NCI-H1105 treated with DMSO at 0.1 percent for 48 hours (cell line): ENCODE measurements around the gene USP24.
"Not testable (repeated sequence)": the region's sequence is repeated elsewhere in the genome, so short reads cannot be mapped to it uniquely, and the experiment has no call there.

Source experiments
- DNase-seq: peaks from one replicate; lab custom pipeline; 2025; lab: John Stamatoyannopoulos, UW

Gene USP24

DNA sequence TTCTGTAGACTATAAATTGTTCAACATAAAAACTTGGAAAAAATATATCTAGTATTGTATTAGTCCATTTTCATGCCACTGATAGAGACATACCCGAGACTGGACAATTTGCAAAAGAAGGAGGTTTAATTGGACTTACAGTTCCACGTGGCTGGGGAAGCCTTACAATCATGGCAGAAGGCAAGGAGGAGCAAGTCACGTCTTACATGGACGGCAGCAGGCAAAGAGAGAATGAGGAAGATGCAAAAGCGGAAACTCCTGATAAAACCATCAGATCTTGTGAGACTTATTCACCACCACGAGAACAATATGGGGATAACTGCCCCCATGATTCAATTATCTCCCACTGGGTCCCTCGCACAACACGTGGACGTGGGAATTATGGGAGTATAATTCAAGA is 15.4 kb downstream of the USP24 start:
- DNase-seq = not testable (repeated sequence)

GRCh38 chr1:55198044-55198443 is 17.1 kb downstream of the USP24 start:
- no peak for DNase-seq

GRCh38 chr1:55197099-55197498 is 18.1 kb downstream of the USP24 start:
- DNase-seq = no peak

GRCh38 chr1:55196433-55197035 is 18.6 kb downstream of the USP24 start:
- no peak for DNase-seq

DNA sequence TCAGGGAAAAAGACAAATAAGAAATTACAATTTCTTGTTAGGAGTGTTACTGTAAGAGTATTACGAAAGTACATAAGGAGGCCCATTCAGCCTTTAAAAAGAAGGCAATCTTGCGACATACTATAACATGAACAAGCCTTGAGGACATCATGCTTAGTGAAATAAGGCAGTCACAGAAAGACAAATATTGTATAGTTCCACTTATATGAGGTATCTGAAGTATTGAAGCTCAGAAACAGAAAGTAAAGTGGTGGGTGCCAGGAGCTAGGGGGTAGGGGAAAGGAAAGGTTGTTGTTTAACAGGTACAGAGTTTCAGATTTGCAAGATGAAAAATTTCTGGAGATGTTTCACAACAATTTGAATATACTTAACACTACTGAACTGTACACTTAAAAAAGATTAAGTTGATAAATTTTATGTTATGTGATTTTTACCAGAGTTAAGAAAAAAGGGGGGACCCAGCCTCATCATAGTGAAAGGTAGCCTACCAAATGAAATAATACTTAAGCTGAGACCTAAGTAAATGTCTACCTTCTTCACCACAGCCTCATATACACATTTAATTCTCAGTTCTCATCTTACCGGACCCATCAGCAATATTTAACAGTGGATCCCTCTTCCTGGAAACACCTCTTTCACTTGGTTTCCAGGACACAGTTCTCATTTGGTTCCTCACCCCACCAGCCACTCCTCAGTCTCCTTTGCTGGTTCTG is 19.5 kb downstream of the USP24 start:
- no peak for DNase-seq

GRCh38 chr1:55194851-55195250 is 20.3 kb downstream of the USP24 start:
- no peak for DNase-seq

DNA sequence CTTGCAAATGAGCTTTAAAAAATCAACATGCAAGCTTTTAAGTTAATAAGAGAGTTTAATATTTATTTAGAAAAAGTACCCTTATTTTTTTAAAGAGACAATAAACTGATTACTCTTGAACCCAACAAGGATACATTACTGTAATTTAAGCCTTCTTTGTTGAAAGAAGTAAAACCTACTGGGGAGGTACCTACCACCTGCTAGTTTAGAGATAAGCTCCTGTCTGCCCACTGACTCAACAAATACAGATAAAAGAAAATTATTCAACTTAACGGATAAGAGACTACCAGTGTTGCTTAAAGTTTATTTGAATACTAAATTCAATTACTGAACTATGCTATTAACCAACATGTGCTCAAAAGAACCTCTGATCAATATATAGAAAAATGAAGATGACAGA is 23.1 kb downstream of the USP24 start:
- DNase-seq = no peak

DNA sequence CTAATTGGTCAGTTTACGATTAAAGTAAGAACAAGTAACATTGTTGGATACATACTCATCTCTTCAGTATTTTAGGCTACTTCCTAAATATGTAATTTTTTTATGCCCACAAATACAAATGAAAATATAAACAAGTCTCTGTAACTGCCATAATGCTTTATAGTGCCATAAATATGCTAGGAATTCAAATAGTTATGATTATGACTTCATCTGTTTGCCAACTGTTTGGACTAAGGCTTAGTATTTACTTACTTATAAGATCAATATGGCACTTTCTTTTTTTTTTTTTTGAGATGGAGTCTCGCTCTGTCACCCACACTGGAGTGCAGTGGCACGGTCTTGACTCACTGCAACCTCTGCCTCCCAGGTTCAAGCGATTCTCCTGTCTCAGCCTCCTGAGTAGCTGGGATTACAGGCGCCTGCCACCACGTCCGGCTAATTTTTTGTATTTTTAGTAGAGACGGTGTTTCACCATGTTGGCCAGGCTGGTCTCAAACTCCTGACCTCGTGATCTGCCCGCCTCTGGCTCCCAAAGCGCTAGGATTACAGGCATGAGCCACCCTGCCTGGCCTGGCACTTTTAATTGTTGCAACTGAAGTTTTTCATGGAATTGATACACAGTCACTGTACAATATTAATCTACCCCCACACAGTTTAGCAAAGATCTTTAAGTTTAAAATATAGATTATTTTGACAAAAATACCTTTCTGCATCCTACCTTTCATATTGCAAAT is 23.8 kb downstream of the USP24 start:
- not testable (repeated sequence) for DNase-seq

DNA sequence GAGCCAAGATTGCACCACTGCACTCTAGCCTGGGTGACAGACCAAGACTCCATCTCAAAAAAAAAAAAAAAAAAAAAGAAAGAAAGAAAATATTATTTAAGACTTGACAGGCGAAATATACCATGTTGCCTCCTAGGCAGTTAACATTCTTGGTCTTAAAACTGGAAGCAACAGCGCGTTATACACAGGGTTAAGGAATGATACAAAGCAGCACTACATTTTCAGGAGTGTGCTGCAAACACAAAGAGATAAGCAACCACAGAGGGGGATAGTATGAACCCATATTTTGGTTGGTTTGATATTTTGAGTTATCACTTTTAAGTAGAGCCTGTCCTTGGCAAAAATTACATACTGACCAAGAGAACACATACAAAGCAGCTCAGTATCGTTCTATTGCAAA is 25.1 kb downstream of the USP24 start:
- no peak for DNase-seq

DNA sequence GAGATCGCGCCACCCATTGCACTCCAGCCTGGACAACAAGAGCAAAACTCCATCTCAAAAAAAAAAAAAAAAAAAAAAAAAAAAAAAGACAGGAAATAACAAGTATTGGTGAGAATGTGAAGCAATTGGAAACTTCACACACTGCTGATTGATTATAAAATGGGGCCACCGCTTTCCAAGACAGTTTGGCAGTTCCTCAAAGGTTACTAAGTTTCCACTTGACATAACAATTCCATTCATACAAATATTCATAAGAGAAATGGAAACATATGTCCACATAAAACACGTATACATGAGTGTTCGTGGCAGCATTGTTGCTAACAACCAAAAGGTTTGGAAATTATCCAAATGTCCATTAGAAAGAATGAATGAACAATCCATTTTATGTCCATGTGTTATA is 26.3 kb downstream of the USP24 start:
- DNase-seq = no peak

GRCh38 chr1:55185832-55186231 is 29.3 kb downstream of the USP24 start:
- DNase-seq = no peak

DNA sequence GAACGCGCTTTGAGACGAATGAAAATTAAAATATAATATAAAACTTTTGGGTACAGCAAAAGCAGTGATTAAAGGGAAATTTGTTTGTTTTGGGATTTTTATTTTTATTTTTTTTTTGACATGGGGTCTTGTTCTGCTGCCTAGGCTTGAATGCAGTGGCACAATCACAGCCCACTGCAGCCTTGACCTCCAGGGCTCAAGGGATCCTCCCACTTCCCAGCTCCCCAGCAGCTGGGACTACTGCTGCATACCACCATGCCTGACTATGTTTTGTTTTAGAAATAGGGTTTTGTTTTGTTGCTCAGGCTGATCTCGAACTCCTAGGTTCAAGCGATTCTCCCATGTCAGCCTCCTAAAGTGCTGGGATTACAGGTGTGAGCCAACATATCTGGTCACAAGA is 30.3 kb downstream of the USP24 start:
- DNase-seq = no peak

GRCh38 chr1:55181666-55182065 is 33.5 kb downstream of the USP24 start:
- no peak for DNase-seq

GRCh38 chr1:55180075-55180670 is 35.0 kb downstream of the USP24 start:
- DNase-seq = no peak

- no peak for DNase-seq
Observed at GRCh38 chr1:55179177-55179835, 35.9 kb downstream of the USP24 start.

DNA sequence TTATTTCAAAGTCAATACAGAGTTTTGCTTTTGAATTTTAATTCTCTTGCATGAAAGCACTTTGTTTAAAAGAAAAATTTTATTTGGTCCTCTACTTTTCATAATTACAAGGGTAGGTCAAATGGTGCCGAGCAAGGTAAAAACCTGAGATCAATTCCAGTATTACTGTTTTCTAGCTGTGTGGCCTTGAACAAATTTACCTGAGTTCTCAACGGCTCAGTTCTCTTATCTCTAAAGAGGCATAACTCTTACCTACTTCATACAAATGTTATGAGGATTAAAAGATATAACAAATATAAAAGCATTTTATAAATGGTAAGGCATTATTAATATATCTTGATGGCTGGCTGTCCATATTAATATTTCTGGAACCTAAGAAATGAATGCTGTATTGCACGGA is 42.5 kb downstream of the USP24 start:
- no peak for DNase-seq

- DNase-seq = no peak
Observed at GRCh38 chr1:55172272-55172671, 42.9 kb downstream of the USP24 start.

GRCh38 chr1:55171694-55172093 is 43.5 kb downstream of the USP24 start:
- no peak for DNase-seq

DNA sequence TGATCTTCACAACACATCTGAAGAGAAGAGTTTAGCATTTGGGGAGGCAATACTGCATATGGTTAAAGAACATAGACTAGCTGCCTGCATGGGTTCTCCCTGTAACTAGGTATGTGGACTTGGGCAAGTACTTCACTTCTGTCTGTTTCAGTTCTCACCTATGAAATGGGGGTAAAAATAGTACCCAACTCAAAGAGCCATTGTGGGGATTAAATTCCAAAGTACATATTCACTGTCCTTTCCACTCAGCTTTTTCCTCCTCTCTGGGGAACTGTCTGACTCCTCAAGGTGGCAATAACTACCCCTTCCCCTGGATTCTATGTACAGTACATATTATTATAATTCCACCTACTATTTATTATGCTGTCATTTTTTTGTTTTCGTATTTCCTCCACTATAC is 44.7 kb downstream of the USP24 start:
- no peak for DNase-seq

GRCh38 chr1:55169126-55169525 is 46.0 kb downstream of the USP24 start:
- no peak for DNase-seq

GRCh38 chr1:55168353-55168752 is 46.8 kb downstream of the USP24 start:
- DNase-seq = no peak

- no peak for DNase-seq
Observed at GRCh38 chr1:55167224-55167871, 47.8 kb downstream of the USP24 start.
